ENCODE results near the gene HNF1A. TPM values are rescaled to one million over a fixed set of nuclear protein-coding genes. Genes with fewer than 3 reads are reported as not detected.

Gene HNF1A
- total and polyA plus RNA-seq, 2 of the 13 experiments (the other 11 are each of a cell fraction or from before 2014, with no cell fraction given) = 13.4 to 34.7 TPM

GRCh38 chr12:120978296-120979219 is at the start of gene HNF1A (continued):
- TF ChIP-seq GRHL1 (CRISPR knock-in tag; conservative IDR thresholded peaks at IDR 0.05) = no peak
- TF ChIP-seq KDM5B (CRISPR knock-in tag; IDR thresholded peaks at IDR 0.05; ENCODE audit: borderline replicate concordance) = peak; percentile 46; the same call in 1 of the 2 replicates
- 0 out of 2 replicates have a peak, but pooled peaks have one; percentile 25 for TF ChIP-seq EHMT2 (IDR thresholded peaks at IDR 0.05; ENCODE audit: borderline replicate concordance, low read depth, low read length)
- TF ChIP-seq ATF7 (IDR thresholded peaks at IDR 0.05) = no peak
- peak; percentile 75; the same call in 1 of the 2 replicates for TF ChIP-seq ATF7 (CRISPR knock-in tag; IDR thresholded peaks at IDR 0.05)
- no peak for TF ChIP-seq REXO4 (CRISPR knock-in tag; IDR thresholded peaks at IDR 0.05; ENCODE audit: borderline replicate concordance)
- TF ChIP-seq ZNF224 (CRISPR knock-in tag; IDR thresholded peaks at IDR 0.05) = no peak
- no peak for TF ChIP-seq ZNF616 (CRISPR knock-in tag; IDR thresholded peaks at IDR 0.05; ENCODE audit: low read depth)
- peak; percentile 52; the same call in 1 of the 2 replicates for TF ChIP-seq ZNF12 (CRISPR knock-in tag; IDR thresholded peaks at IDR 0.05)
- TF ChIP-seq ATM (IDR thresholded peaks at IDR 0.05; ENCODE audit: borderline replicate concordance) = no peak
- no peak for TF ChIP-seq NBN (conservative IDR thresholded peaks at IDR 0.05)
- no peak for TF ChIP-seq E2F1 (CRISPR knock-in tag; IDR thresholded peaks at IDR 0.05)
- TF ChIP-seq ZNF468 (CRISPR knock-in tag; IDR thresholded peaks at IDR 0.05) = no peak
- no peak for TF ChIP-seq ZNF34 (CRISPR knock-in tag; IDR thresholded peaks at IDR 0.05; ENCODE audit: borderline replicate concordance)
- TF ChIP-seq ZNF318 (CRISPR knock-in tag; IDR thresholded peaks at IDR 0.05) = no peak; the same call in 1 of the 2 replicates
- no peak for TF ChIP-seq SCMH1 (CRISPR knock-in tag; IDR thresholded peaks at IDR 0.05; ENCODE audit: borderline replicate concordance)
- 0 out of 2 replicates have a peak, but pooled peaks have one; percentile 7 for TF ChIP-seq ZNF253 (CRISPR knock-in tag; IDR thresholded peaks at IDR 0.05; ENCODE audit: borderline replicate concordance)
- no peak for TF ChIP-seq ETV6 (CRISPR knock-in tag; conservative IDR thresholded peaks at IDR 0.05)
- TF ChIP-seq GTF2F1 (IDR thresholded peaks at IDR 0.05; ENCODE audit: low read length) = no peak

Data from HepG2 (cell line).